DND-41 (cell line): ENCODE measurements around the gene INPP5F.

Experiments
- CTCF ChIP-seq: IDR thresholded peaks from 2 replicates; pipeline ENCODE4 v1.5.1; 2012; ENCODE audit warnings: borderline replicate concordance, low read length, moderate library complexity, mild to moderate bottlenecking; ENCODE audit not compliant: poor library complexity, severe bottlenecking; ENCODE audit errors: extremely low read depth
- EZH2 ChIP-seq: IDR thresholded peaks from 3 replicates; pipeline ENCODE4 v1.6.1; 2012; ENCODE audit warnings: borderline replicate concordance, low read depth, mild to moderate bottlenecking, moderate library complexity, low read length, inconsistent platforms; ENCODE audit not compliant: severe bottlenecking

GRCh38 chr10:119726676-119727261, 919 bp downstream of the INPP5F start:
- no peak for TF ChIP-seq CTCF
- TF ChIP-seq EZH2 = no peak
